Type B pancreatic cell (in vitro differentiated cells): ENCODE data around the gene RBM12. TPM values are rescaled to one million over a fixed set of nuclear protein-coding genes. Genes with fewer than 3 reads are reported as not detected.

ENCODE experiments used
- DNase-seq: peaks from one replicate; pipeline ENCODE4 v3.0.0; 2021; ENCODE audit warnings: mixed read lengths; ENCODE audit not compliant: unreplicated experiment; ENCODE audit errors: extremely low spot score
- H3K27ac Mint-ChIP-seq: 2 replicates; pipeline ENCODE4 v1.8.0; 2021; ENCODE audit warnings: mild to moderate bottlenecking, mixed read lengths
- H3K27me3 Mint-ChIP-seq: 2 replicates; pipeline ENCODE4 v1.8.0; 2021; ENCODE audit warnings: mixed read lengths
- H3K36me3 Mint-ChIP-seq: 2 replicates; pipeline ENCODE4 v1.8.0; 2021; ENCODE audit warnings: mixed read lengths
- H3K4me1 Mint-ChIP-seq: one replicate; pipeline ENCODE4 v1.8.0; 2021; ENCODE audit warnings: mixed read lengths; ENCODE audit not compliant: unreplicated experiment
- H3K4me3 Mint-ChIP-seq: 2 replicates; pipeline ENCODE4 v1.8.0; 2021; ENCODE audit warnings: mild to moderate bottlenecking, mixed read lengths
- H3K9me3 Mint-ChIP-seq: 2 replicates; pipeline ENCODE4 v1.8.0; 2021; ENCODE audit warnings: mixed read lengths
- total RNA-seq: library from RNA; stranded (reverse); gene quantifications from 2 replicates; pipeline ENCODE4 v1.2.1, GENCODE V29; 2021; ENCODE audit warnings: low replicate concordance
- TF ChIP-seq, protein P1 (sequence below): fragments of 200-600 bp; sonication (generic); conservative IDR thresholded peaks from 2 replicates; pipeline ENCODE4 v1.5.0; 2021; ENCODE audit warnings: antibody characterized with exemption, mild to moderate bottlenecking

RBM12 gene
- total RNA-seq, 1 donor from 2014 or later, result 153 TPM

DNA sequence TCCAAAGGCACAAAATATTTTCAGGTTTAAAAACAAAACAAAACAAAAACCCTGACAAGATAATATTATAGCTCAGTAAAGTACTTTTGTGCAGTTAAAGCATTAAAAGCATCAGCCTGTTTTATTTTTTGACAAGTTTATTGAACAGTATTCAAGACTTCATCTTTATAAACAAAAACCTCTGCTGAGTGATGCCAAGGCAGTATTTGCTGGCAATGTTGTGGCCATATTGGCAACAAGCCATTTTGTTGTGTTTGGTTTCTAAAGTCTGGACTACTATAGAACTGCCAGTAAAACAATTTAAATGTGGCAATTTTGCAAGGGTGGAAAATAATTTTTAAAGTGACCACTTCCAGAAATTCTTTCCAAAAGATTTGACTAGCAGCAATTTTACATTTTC is 15.9 kb downstream of the RBM12 start:
- DNase-seq, result no peak
- Mint-ChIP-seq H3K4me1 (peaks cover 9% of the 10 kb centered on the region), H3K27ac (no peak overlapping the region), H3K36me3 (peaks cover 13% of the 10 kb centered on the region), H3K27me3 (no peaks in the 10 kb centered on the region), H3K9me3 (no peaks in the 10 kb centered on the region), H3K4me3 (no peak overlapping the region)
- TF ChIP-seq, protein P1, sequence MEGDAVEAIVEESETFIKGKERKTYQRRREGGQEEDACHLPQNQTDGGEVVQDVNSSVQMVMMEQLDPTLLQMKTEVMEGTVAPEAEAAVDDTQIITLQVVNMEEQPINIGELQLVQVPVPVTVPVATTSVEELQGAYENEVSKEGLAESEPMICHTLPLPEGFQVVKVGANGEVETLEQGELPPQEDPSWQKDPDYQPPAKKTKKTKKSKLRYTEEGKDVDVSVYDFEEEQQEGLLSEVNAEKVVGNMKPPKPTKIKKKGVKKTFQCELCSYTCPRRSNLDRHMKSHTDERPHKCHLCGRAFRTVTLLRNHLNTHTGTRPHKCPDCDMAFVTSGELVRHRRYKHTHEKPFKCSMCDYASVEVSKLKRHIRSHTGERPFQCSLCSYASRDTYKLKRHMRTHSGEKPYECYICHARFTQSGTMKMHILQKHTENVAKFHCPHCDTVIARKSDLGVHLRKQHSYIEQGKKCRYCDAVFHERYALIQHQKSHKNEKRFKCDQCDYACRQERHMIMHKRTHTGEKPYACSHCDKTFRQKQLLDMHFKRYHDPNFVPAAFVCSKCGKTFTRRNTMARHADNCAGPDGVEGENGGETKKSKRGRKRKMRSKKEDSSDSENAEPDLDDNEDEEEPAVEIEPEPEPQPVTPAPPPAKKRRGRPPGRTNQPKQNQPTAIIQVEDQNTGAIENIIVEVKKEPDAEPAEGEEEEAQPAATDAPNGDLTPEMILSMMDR, result no peak

DNA sequence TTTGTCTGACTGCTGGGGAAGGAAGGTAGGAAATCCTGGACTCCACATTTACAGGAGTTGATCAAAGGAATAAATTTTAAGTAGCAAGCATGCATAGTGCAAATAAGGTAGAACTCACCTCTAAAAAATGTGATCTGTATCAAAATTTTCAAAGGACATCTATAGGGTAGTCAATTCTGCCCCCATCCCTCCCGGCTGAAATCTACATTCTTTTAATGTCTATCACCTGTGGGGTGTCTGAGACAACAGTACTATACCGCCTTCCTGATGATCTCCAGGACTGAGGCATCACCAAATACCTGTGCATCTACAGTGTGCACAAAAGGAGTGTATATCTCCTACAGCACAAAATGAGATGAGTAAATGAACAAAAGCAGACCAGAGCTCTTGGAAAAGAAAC is 19.9 kb downstream of the RBM12 start:
- TF ChIP-seq, protein P1, result no peak
- Mint-ChIP-seq H3K4me3 (no peak overlapping the region), H3K27me3 (no peaks in the 10 kb centered on the region), H3K27ac (no peak overlapping the region), H3K36me3 (peaks cover 9% of the 10 kb centered on the region), H3K9me3 (no peaks in the 10 kb centered on the region), H3K4me1 (peaks cover 16% of the 10 kb centered on the region)
- no peak for DNase-seq

DNA sequence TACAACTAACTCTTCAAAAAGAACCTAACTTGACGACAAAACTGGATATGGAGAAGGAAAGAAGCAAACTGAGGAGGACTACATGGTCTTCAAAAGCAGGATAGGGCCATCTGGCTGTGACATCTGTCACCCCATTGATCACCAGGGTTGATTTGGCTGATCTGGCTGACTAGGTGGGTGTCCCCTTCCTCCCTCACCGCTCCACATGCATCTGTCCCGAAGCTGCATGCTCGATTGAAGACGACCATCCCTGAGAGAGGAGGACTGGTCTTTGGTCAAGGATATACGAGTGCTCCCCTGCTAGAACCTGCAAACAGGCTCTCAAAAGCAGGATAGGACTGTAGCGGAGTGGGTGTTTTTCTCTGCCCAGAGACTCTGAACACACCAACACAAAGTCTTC is 21.7 kb downstream of the RBM12 start:
- Mint-ChIP-seq H3K9me3 (no peaks in the 10 kb centered on the region), H3K4me3 (no peak overlapping the region), H3K4me1 (peaks cover 18% of the 10 kb centered on the region), H3K27ac (no peak overlapping the region), H3K36me3 (peaks cover 5% of the 10 kb centered on the region), H3K27me3 (no peaks in the 10 kb centered on the region)
- TF ChIP-seq, protein P1, result no peak
- no peak for DNase-seq

DNA sequence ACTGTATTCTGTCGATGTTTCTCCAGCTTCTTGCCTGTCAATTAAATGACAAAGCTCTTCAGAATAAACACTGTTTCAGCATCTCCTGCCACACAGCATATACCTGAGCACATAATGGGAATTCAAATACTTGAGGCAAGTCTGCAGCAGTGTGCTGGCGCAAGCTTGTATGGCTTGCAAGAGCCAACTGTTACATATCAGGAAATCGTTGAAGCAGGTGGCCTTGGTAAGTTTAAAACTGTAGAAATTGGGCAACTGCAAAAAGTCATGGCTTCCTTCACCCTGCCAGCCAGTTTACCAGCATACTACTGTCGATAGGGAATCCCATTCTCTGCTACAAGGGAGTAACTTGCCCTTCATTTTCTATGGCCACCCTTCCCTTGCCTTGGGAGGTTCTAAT is 23.0 kb downstream of the RBM12 start:
- Mint-ChIP-seq H3K27me3 (no peaks in the 10 kb centered on the region), H3K4me3 (no peak overlapping the region), H3K36me3 (peaks cover 5% of the 10 kb centered on the region), H3K27ac (no peak overlapping the region), H3K4me1 (peaks cover 18% of the 10 kb centered on the region), H3K9me3 (no peaks in the 10 kb centered on the region)
- no peak for DNase-seq
- TF ChIP-seq, protein P1, result no peak

DNA sequence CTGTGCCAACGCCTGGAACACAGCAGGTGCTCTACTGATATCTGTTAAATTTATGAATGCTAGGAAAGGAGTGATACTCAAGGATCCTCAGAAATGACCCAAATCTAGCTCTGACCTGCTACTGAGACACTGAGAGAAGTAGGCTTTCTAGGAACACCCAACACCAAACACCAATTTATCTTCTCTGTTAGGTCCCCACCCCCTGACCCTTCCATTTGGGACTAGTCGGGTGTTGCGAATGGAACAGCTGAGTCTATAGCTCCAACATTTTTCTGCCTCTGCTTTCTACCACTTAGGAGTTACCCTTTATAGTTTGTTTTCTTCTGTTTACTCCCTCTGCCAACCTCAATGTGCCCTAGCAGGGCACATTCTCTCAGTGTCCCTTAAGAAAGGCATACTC is 24.0 kb downstream of the RBM12 start:
- Mint-ChIP-seq H3K9me3 (no peaks in the 10 kb centered on the region), H3K4me1 (peaks cover 22% of the 10 kb centered on the region), H3K27me3 (no peaks in the 10 kb centered on the region), H3K36me3 (peaks cover 5% of the 10 kb centered on the region), H3K27ac (no peak overlapping the region), H3K4me3 (no peak overlapping the region)
- TF ChIP-seq, protein P1, result no peak
- no peak for DNase-seq

DNA sequence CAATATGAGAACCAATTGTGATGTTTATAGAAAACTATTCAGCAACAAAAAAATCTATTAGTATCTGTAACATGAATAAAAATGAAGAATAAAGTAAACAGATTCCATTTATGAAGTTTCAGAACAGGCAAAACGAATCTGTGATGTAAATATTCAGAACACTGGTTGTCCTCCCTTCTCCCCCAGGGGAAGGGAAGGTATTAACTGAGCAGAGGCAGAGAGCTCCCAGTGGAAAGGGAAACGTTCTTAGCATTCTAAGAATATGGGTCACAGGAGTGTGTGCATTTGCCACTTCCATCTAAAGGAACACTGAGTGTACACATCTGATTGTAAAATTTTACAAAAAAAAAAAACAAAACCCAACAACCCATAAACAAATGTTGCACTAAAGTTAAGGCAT is 25.9 kb downstream of the RBM12 start:
- DNase-seq, result no peak
- Mint-ChIP-seq H3K27ac (peak overlapping the region; percentile 37), H3K27me3 (no peaks in the 10 kb centered on the region), H3K36me3 (peaks cover 15% of the 10 kb centered on the region), H3K4me3 (no peak overlapping the region), H3K4me1 (peaks cover 23% of the 10 kb centered on the region), H3K9me3 (no peaks in the 10 kb centered on the region)
- TF ChIP-seq, protein P1, result no peak
